Measurements from ENCODE around the gene PCDH9. TPM values are rescaled to one million over a fixed set of nuclear protein-coding genes. Genes with fewer than 3 reads are reported as not detected.

The PCDH9 gene
- total and polyA plus RNA-seq, 2 of the 13 experiments (the other 11 are each of a cell fraction or from before 2014, with no cell fraction given), result 0.09 TPM; not detected in 1

- TF ChIP-seq ZFP82 (CRISPR knock-in tag; IDR thresholded peaks at IDR 0.05; ENCODE audit: borderline replicate concordance), result no peak
- TF ChIP-seq, protein P1, sequence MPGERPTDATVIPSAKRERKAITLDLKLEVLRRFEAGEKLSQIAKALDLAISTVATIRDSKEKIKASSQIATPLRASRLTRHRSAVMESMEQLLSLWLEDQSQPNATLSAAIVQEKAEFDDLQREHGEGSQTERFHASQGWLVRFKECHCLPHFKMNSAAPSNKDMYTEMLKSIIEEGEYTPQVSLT (CRISPR knock-in tag; IDR thresholded peaks at IDR 0.05; ENCODE audit: borderline replicate concordance, low read depth), result no peak
- TF ChIP-seq ZNF547 (CRISPR knock-in tag; IDR thresholded peaks at IDR 0.05), result no peak
- no peak for TF ChIP-seq XBP1 (CRISPR knock-in tag; IDR thresholded peaks at IDR 0.05)
- TF ChIP-seq ZMYM3 (CRISPR knock-in tag; IDR thresholded peaks at IDR 0.05), result no peak
- TF ChIP-seq, protein P2, sequence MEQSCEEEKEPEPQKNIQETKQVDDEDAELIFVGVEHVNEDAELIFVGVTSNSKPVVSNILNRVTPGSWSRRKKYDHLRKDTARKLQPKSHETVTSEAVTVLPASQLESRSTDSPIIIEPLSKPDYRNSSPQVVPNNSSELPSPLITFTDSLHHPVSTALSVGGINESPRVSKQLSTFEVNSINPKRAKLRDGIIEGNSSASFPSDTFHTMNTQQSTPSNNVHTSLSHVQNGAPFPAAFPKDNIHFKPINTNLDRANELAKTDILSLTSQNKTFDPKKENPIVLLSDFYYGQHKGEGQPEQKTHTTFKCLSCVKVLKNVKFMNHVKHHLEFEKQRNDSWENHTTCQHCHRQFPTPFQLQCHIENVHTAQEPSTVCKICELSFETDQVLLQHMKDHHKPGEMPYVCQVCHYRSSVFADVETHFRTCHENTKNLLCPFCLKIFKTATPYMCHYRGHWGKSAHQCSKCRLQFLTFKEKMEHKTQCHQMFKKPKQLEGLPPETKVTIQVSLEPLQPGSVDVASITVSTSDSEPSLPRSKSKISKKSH (CRISPR knock-in tag; IDR thresholded peaks at IDR 0.05; ENCODE audit: borderline replicate concordance), result no peak
- TF ChIP-seq FOXP1 (IDR thresholded peaks at IDR 0.05), result no peak
- TF ChIP-seq FOXP1 (CRISPR knock-in tag; IDR thresholded peaks at IDR 0.05), result no peak
- no peak for TF ChIP-seq ZNF33A (CRISPR knock-in tag; IDR thresholded peaks at IDR 0.05; ENCODE audit: borderline replicate concordance)
- TF ChIP-seq REL (CRISPR knock-in tag; conservative IDR thresholded peaks at IDR 0.05), result no peak
- TF ChIP-seq PCBP1 (IDR thresholded peaks at IDR 0.05; ENCODE audit: borderline replicate concordance, low read depth, low read length), result no peak
- no peak for TF ChIP-seq ZBTB1 (CRISPR knock-in tag; IDR thresholded peaks at IDR 0.05; ENCODE audit: borderline replicate concordance)
- TF ChIP-seq NFIB (CRISPR knock-in tag; IDR thresholded peaks at IDR 0.05; ENCODE audit: borderline replicate concordance), result no peak
- BruUV-seq (replicated peaks), result no TSS peak
- Histone ChIP-seq H4K20me1 (ENCODE audit: insufficient read depth, low read length) (no peaks in the 10 kb centered on the region), H3K4me3 (replicated peaks in 1 of 3; ENCODE audit: insufficient read depth in 1 of 3, low read depth in 2 of 3, low read length in 3 of 3) (no peak overlapping the region), H3K4me2 (ENCODE audit: low read depth, low read length) (no peak overlapping the region), H3K27ac (ENCODE audit: extremely low read length, insufficient read depth, low read length) (no peak overlapping the region), H3K27me3 (ENCODE audit: control insufficient read depth in 1 of 2, insufficient read depth in 2 of 2, low read length in 2 of 2) (no peaks in the 10 kb centered on the region), H3K36me3 (replicated peaks in 1 of 2; ENCODE audit: control insufficient read depth in 1 of 2, insufficient read depth in 2 of 2, low read length in 2 of 2) (no peaks in the 10 kb centered on the region), H3K9me3 (ENCODE audit: low read length) (no peaks in the 10 kb centered on the region), H2AFZ (ENCODE audit: low read length) (no peak overlapping the region), H3K4me1 (ENCODE audit: insufficient read depth, low read length) (no peaks in the 10 kb centered on the region), H3K79me2 (ENCODE audit: insufficient read depth, low read length) (no peaks in the 10 kb centered on the region), H3K9ac (ENCODE audit: insufficient read depth, low read depth, low read length) (no peak overlapping the region)
- intact Hi-C loops (cut with micrococcal nuclease; ENCODE audit: unreplicated experiment) (no loop called here), in situ Hi-C loops (cut with HindIII; ENCODE audit: extremely low pct_ligation_motif_present, low pct_unique_long_range_greater_than_20kb) (no loop called here)
- ChIA-PET CTCF (ENCODE audit: low intra/inter-chr PET ratio, low total read pairs) (no interaction called here), POLR2A (no interaction called here)
- WGBS (ENCODE audit: low lambda C conversion rate), result 41% methylated on average over 1 of the region's 1 CpG
- no peak for FAIRE-seq
- no peak for DNase-seq (ENCODE audit: low spot score)
- ATAC-seq, result no peak
Observed at GRCh38 chr13:66367356-66367755, 862.8 kb downstream of the PCDH9 start.
